Nephron (organoid): ENCODE measurements around the gene TCF12.
A peak's percentile ranks its signal among the peaks of the same experiment; 100 is the strongest.
"Not testable (repeated sequence)": the region's sequence is repeated elsewhere in the genome, so short reads cannot be mapped to it uniquely, and the experiment has no call there.

ENCODE experiments used
- H3K27ac Mint-ChIP-seq, 3 experiments: 2 replicates each; pipeline ENCODE4 v1.8.0; 2020; ENCODE audit warnings: mixed read lengths in 3 of 3, mild to moderate bottlenecking in 2 of 3, moderate library complexity in 1 of 3
- H3K27me3 Mint-ChIP-seq: 2 replicates; pipeline ENCODE4 v1.8.0; 2021; ENCODE audit warnings: low read depth, mild to moderate bottlenecking, moderate library complexity, mixed read lengths
- H3K36me3 Mint-ChIP-seq: 2 replicates; pipeline ENCODE4 v1.8.0; 2020; ENCODE audit warnings: low read depth, mixed read lengths
- H3K4me1 Mint-ChIP-seq: 2 replicates; pipeline ENCODE4 v1.8.0; 2020; ENCODE audit warnings: mixed read lengths
- H3K4me3 Mint-ChIP-seq, 3 experiments: 2 replicates each; pipeline ENCODE4 v1.8.0; 2020; ENCODE audit warnings: mild to moderate bottlenecking in 3 of 3, mixed read lengths in 3 of 3, moderate library complexity in 2 of 3
- H3K9me3 Mint-ChIP-seq: 2 replicates; pipeline ENCODE4 v1.8.0; 2020; ENCODE audit warnings: mixed read lengths
- CTCF ChIP-seq, 3 experiments: fragments of 200-600 bp; sonication (generic); IDR thresholded peaks; one replicate each; pipeline ENCODE4 v1.5.0; 2021; ENCODE audit warnings: antibody characterized with exemption in 3 of 3; ENCODE audit not compliant: unreplicated experiment in 3 of 3

Gene TCF12

GRCh38 chr15:57149196-57149595 is 230.8 kb downstream of the TCF12 start:
- H3K27me3 Mint-ChIP-seq = no peaks in the 10 kb centered on the region
- H3K27ac Mint-ChIP-seq = peak overlapping the region; percentile 17 to 78 (median 26)
- H3K9me3 Mint-ChIP-seq = peaks cover 31% of the 10 kb centered on the region
- no peak overlapping the region for H3K4me3 Mint-ChIP-seq
- H3K4me1 Mint-ChIP-seq = peaks cover 34% of the 10 kb centered on the region
- peaks cover 49% of the 10 kb centered on the region for H3K36me3 Mint-ChIP-seq
- no peak for TF ChIP-seq CTCF (IDR thresholded peaks at IDR 0.05; ENCODE audit: unreplicated experiment in 3 of 3)

DNA sequence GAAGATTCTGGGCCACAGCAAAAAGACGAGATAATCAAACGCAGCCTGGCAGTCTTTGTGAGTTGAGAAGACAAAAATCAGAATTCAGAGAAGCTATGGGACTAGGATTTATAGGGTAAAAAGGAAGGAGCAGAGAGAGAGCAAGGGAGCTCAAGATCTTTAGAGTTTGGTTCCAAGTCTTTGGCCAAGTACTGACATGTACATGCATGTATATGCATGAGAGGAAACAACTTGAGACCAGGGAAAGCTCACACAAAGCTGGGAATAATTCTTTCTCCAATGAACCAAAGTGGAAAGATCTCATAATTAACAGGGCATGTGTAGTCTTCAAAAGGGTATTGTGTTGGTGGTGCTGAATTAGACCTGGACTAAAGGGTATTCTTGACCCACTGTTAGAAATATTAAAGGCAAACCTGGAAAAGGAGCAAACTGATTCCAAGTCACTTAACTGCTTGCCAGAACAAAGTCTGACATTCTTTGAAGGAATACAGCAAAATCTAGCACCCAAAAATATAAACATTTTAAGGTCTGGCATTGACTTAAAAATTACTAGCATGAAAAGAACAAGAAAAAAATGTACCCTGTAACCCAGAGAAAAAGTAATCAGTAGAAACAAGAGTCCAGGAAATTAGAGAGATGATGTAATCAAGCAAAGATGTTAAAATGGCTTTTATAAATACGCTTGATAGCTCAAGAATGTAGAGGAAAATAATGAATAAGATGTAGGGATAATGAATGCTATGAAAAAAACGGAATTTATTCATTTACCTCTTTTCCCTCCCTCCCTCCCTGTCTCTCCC is 231.8 kb downstream of the TCF12 start:
- TF ChIP-seq CTCF (IDR thresholded peaks at IDR 0.05; ENCODE audit: unreplicated experiment in 3 of 3) = no peak
- Mint-ChIP-seq H3K27ac (peak overlapping the region in 2 of 3 experiments; percentile 77 to 78), H3K27me3 (no peaks in the 10 kb centered on the region), H3K4me3 (no peak overlapping the region), H3K9me3 (peaks cover 34% of the 10 kb centered on the region), H3K4me1 (peaks cover 39% of the 10 kb centered on the region), H3K36me3 (peaks cover 57% of the 10 kb centered on the region)

DNA sequence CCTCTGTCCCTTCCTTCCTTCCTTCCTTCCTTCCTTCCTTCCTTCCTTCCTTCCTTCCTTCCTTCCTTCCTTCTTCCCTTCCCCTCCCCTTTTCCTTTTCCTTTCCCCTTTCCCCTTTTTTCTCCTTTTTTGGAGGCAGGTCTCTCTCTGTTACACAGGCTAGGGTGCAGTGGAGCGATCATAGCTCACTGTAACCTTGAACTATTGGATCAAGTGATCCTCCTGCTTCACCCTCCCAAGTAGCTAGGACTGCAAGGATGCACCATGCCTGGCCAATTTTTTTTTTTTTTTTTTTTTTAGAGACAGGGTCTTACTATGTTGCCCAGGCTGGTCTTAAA is 232.4 kb downstream of the TCF12 start:
- not testable (repeated sequence) for H3K4me3 Mint-ChIP-seq, H3K27me3 Mint-ChIP-seq
- Mint-ChIP-seq H3K36me3 (peaks cover 57% of the 10 kb centered on the region), H3K9me3 (peaks cover 34% of the 10 kb centered on the region), H3K27ac (peak overlapping the region in 2 of 3 experiments; percentile 77 to 78), H3K4me1 (peaks cover 39% of the 10 kb centered on the region)

DNA sequence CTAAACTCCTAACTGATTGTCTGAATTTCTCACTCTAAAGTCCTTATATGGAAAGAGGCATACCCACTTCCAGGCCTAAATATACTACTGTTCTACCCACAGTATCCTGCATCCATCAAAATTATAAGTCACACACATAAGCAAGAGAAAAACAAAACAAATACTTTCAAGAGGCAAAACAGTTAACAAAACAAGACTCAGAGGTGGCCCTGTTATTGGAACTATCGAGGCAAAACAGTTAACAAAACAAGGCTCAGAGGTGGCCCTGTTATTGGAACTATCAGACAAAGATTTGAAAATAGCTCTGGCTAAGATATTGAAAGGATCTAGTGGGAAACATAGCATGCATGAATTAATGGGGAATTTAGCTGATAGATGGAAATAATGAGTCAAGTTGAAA is 233.7 kb downstream of the TCF12 start:
- Mint-ChIP-seq H3K9me3 (peaks cover 34% of the 10 kb centered on the region), H3K27me3 (no peaks in the 10 kb centered on the region), H3K4me1 (peaks cover 43% of the 10 kb centered on the region), H3K4me3 (no peak overlapping the region), H3K27ac (peak overlapping the region in 1 of 3 experiments; percentile 74), H3K36me3 (peaks cover 57% of the 10 kb centered on the region)
- no peak for TF ChIP-seq CTCF (IDR thresholded peaks at IDR 0.05; ENCODE audit: unreplicated experiment in 3 of 3)

DNA sequence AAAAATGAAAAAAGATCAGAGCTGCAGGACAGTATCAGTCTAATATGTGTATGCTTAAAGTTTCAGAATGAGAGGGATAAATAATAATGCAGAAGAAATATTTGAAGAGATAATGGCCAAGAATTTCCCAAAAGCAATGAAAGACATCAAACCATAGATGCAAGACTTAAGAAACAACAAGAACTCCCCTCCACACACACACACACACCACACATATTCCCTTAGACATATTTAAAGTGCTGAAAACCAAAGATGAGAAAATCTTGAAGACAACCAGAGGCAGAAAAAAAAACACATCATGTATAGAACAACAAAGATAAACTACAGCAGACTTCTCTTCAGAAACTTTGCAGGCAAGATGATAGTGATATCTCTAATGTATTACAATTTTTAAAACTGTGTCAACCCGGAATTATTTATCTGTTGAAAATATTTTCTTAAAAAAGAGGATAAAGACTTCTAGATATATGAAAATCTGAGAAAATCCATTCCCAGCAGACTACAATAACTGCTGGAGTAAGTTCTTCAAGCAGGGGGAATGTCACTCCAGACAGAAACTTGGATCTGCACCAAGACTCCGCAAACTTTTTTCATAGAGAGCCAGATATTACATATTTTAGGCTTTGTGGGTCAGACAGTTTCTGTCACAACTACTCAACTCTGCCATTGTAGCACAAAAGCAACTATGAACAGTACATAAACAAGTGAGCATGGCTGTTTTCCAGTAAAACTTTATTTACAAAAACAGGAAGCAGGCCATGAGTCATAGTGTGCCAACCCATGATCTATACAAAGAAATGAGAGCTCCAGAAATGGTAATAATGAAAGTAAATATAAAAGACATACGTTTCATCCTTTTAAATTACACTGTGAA is 234.5 kb downstream of the TCF12 start:
- Mint-ChIP-seq H3K9me3 (peaks cover 34% of the 10 kb centered on the region), H3K27ac (peak overlapping the region; percentile 4 to 74 (median 64)), H3K36me3 (peaks cover 57% of the 10 kb centered on the region), H3K27me3 (no peaks in the 10 kb centered on the region), H3K4me3 (no peak overlapping the region), H3K4me1 (peaks cover 41% of the 10 kb centered on the region)
- no peak for TF ChIP-seq CTCF (IDR thresholded peaks at IDR 0.05; ENCODE audit: unreplicated experiment in 3 of 3)

GRCh38 chr15:57156210-57156884 is 237.9 kb downstream of the TCF12 start:
- Mint-ChIP-seq H3K9me3 (peaks cover 19% of the 10 kb centered on the region), H3K36me3 (peaks cover 35% of the 10 kb centered on the region), H3K27ac (peak overlapping the region in 2 of 3 experiments; percentile 42 to 58), H3K4me3 (no peak overlapping the region), H3K4me1 (peaks cover 46% of the 10 kb centered on the region), H3K27me3 (no peaks in the 10 kb centered on the region)
- TF ChIP-seq CTCF (IDR thresholded peaks at IDR 0.05; ENCODE audit: unreplicated experiment in 3 of 3) = no peak
